ENCODE results near the gene KCNQ5.

- TF ChIP-seq CTCF (conservative IDR thresholded peaks at IDR 0.05; ENCODE audit: low read depth, low read length) (no peak), EZH2 (IDR thresholded peaks at IDR 0.05; ENCODE audit: borderline replicate concordance, low read depth, low read length, poor library complexity, severe bottlenecking) (no peak)
Measured at GRCh38 chr6:73225396-73225795, 603.5 kb downstream of the KCNQ5 start, which contains the start of gene KHDC1L.
